Colon (tissue), 2 donors: ENCODE measurements around the gene IGSF9.

Experiments used
- FAIRE-seq: peaks from 2 replicates; lab custom pipeline; 2012; peaks lifted over from hg19 to GRCh38; lab: Jason Lieb, UNC
- donor health status: control.
- donor health status: control.

IGSF9 gene

DNA sequence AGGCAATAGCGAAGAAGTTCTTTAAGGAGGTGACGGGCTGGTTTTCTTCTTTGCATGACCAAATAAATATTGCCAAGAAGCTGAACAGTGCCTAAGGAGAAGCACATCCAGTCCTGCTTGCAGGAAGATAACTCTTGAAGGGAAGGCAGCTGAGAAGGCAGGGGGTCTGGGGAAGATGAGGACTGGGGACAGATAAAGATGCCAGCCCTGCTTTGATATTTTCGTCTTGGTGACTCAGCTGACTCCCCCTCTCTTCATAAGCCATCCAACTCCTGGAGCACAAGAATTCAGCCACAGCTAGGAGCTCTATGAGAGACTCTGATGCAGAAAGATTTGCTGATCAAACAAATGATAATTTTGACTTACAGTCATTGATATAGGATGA, 48.9 kb downstream of the IGSF9 start:
- no peak for FAIRE-seq

GRCh38 chr1:159895836-159896545, 49.4 kb downstream of the IGSF9 start:
- FAIRE-seq = no peak

DNA sequence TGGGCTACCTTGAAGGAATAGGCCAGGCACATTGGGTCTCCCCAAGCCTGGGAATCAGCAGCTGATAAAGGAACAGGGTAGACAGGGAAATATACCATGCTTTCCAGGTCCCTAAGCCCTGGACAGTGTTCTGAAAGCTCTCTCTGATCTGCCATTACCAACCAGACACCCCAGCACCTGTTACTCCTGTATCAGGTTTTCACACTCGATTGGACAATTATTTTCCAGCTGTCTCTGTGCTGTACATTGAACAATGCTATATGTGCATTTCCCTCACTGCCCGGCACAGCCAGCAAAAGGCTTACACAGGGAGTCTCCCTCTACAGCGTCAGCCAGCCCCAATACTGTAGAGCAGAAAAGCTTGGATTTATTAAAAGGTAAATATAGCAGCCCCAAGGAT, 50.1 kb downstream of the IGSF9 start:
- FAIRE-seq = no peak

DNA sequence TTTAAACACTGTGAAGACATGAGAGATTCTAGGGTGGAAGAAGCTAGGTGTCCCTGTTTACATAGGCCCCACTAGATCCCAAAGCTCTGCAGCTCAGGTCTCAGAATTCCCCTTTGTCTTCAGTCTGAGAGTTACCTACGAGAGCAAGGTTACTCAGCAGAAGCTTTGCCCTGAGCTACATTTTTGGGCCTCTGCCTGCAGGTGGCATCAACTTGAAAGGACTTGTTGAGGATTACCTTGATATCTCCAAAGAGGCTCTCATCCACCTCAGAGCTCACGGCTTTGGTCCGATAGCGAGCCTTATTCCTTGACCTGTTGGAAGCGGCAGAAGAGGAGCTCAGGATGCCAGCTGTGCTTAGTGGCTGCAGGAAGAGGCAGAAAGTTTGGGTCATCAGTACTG, 52.5 kb downstream of the IGSF9 start:
- FAIRE-seq = no peak

GRCh38 chr1:159891275-159892157, 53.9 kb downstream of the IGSF9 start:
- FAIRE-seq = no peak

- no peak for FAIRE-seq
These were observed 55.0 kb downstream of the IGSF9 start for GRCh38 chr1:159890390-159890789.

GRCh38 chr1:159889821-159890252, 55.6 kb downstream of the IGSF9 start:
- no peak for FAIRE-seq

DNA sequence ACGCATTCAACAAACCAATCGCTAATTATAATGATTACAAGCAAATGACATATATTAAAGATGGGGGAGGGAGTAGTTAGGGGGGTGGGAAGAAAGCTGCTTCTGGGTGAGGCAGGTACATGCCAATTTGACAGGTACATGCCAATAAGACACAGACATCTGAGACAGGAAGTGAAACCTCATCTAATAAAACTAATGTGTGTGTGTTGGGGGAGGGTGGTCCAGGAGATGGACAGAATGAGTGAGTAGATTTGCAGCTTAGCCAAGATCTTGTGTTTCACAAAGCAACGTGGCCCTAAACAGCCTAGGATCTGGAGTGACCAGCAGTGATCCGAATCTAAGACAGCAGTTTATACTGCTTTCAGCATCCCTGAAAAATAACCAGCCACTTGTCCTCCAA, 56.2 kb downstream of the IGSF9 start:
- FAIRE-seq = no peak

GRCh38 chr1:159884296-159884695, 61.1 kb downstream of the IGSF9 start:
- no peak for FAIRE-seq

GRCh38 chr1:159883134-159883533, 62.3 kb downstream of the IGSF9 start:
- no peak for FAIRE-seq

DNA sequence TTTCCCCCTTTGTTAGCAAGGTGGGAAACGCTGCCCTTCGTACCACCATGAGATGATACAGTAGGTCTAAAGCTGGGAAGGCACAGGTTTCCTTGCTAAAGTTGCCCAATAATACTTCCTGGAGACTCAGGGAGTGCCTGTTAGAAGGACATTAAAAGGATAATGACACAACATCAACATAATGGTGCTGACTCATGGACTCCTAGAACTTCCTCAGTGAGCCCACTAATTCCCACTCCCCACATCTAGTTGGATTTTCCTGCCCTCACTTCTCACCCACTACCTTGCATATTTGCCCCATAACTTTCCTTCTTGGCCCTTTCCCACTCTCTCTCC, 62.9 kb downstream of the IGSF9 start:
- no peak for FAIRE-seq

GRCh38 chr1:159881622-159882526, 63.5 kb downstream of the IGSF9 start:
- FAIRE-seq = no peak

DNA sequence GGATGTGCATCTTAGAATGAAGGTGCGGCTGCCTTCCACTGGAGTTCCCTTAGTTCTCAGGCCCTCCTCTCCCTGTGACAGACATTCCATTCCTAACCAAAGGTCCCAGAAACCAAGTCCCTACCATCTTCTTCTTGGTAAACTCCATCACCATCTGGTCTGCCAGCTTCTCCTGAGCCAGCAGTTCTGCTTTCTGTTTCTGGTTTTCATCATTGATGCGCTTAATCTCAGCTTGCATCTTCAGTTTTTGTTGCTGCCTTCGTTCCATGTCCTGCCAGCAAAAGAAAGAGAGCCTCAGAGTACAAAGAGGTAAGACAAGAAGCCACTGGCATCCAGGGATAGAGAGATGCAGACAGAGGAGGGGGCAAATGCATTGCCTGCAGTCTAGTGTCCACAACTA, 65.0 kb downstream of the IGSF9 start:
- no peak for FAIRE-seq

DNA sequence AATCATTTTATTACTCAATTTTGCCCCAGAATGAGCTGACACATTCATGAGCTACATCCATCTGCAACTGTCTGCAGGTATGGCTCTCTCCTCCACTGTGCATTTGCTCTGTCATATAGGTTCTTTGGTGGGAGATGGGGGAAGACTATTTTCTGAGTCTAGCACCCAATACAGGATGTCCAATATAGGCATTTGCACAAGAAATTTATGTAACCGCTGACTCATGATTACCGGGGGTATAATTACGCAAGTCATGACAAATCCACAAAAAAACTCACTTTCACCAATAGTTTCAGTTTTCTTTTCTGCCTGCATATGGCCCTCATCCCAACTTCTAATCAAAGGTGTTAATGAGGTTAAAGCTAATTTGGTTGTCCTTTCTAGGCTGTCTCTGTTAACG, 65.4 kb downstream of the IGSF9 start:
- no peak for FAIRE-seq

GRCh38 chr1:159879136-159879535, 66.3 kb downstream of the IGSF9 start:
- no peak for FAIRE-seq

DNA sequence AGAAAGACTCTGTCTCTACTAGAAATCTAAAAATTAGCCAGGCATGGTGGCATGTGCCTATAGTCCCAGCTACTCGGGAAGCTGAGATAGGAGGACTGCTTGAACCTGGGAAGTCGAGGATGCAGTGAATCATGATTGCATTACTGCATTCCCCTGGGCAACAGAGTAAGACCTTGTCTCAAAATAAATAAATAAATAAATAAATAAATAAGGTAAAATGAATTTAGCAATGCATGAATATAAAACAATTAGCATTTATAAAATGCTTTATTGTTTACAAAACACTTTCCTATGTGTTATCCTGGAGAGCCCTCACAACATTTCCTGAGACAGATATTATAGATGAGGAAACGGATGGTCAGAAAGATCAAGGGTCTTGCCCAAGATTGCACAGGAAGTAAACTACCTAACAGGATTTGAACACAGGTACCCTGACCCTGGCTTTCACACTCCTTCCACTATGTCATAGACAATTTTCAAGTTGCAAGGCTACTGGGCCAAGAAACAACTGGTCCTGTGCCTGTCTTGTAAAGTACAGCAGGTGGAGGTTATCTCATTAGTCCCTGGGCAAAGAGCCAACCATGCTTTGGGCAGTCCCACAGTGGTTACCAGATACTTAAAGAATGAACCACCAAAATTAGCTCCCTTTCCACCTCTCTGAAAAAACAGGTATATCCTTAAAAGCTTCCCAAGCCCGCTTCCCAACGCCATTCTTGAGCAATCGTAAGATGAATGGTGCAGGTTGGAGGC, 67.5 kb downstream of the IGSF9 start:
- no peak for FAIRE-seq
